Endometrial microvascular endothelial cells (primary cell): ENCODE results near the gene BLM. TPM values are rescaled to one million over a fixed set of nuclear protein-coding genes. Genes with fewer than 3 reads are reported as not detected.

Experiments used
- in situ Hi-C: cut with HindIII; loops from 2 replicates; pipeline ENCODE4 v1.10.0; 2017; ENCODE audit warnings: low sequenced_read_pairs, low pct_unique_long_range_greater_than_20kb; ENCODE audit errors: inconsistent ontology term
- total RNA-seq: library from RNA; depleted of rRNA; stranded (reverse); fragments of >200 nt; gene quantifications from one replicate; pipeline ENCODE4 v1.2.3, GENCODE V29; 2015; ENCODE audit errors: inconsistent ontology term

The BLM gene
- total RNA-seq, 1 donor from 2014 or later, result 11.8 TPM

DNA sequence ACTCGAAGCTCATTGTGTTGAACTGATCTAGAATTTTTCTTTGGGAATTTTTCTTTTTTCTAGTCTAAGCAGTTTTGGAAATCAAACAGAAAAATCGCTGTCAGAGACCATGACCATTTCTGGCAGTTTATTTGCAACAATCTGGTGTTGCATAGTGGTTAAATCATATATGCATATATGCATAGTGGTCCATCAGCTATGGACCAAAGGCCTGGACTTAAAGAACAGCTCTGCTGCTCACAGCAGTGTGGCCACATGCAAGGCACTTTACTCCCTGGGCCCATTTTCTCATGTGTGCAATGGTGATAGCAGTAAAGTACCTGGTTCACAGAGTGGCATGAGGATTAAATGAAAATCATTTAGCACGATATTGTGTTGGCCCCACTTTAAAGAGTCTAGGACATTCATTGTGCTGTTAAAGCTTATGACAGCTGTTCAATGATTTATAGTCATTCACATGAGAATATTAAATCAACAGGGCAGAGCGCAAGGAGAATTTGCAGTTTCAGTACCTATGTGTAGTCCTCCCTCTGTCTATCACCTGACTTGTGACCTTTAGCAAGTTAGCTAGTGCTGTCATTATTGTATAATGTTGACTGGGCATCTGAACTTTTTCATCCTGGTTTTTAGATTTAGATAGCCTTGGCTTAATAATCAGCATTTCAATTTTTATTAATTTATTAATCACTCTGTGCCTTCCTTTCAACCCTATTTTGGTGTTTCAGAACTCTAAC lies 46.4 kb downstream of the BLM start:
- in situ Hi-C loops, result no loop called here

DNA sequence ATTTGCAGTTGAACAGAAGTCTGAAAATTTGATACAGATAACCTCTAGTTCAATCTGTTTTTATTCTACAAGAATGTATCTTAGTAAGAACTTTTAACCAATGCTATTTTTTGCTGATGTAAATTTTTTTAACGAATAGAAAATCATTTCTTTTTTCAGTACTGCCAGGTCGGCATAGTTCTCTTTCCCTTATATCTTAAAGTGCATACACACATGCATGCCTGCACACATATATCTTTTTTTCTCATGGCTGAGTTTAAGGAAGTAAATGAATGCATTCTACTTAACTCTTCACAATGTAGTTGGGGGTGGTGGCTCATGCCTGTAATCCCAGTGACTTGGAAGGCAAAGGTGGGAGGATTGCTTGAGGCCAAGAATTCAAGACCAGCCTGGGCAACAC lies 48.4 kb downstream of the BLM start:
- in situ Hi-C loops, result no loop called here

DNA sequence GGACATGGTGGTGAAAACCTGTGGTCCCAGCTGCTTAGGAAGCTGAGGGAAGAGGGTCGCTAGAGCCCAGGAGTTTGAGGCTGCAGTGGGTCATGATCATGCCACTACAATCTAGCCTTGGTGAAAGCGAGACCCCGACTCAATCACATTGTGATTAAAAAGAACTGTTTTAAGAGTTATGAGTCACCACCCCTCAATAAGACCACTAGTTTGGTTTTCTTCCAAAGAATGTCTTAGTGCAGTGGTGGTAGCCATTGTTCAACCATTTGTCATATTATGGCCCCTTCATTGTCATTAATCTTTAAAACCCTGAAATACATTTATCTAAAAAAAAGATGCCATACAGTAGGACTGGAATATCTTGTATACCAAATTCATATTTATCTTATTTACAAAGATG lies 48.8 kb downstream of the BLM start:
- in situ Hi-C loops, result no loop called here

- in situ Hi-C loops, result no loop called here
Observed at GRCh38 chr15:90769375-90769774, 52.2 kb downstream of the BLM start.

DNA sequence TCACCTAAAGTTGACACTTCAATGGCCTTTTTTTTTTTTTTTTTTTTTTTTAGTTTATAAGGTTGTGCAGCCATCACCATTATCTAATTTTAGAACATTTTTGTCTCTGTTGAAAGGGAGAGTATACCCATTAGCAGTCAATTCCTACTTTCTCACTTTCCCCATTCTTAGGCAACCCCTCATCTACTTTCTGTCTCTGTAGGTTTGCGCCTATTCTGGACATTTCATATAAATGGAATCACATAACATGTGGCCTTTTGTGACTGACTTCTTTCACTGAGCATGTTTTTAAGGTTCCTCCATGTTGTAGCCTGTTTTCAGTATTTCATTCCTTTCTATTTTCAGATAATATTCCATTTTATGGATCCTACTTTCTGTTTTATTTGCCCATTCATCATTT lies 56.3 kb downstream of the BLM start:
- in situ Hi-C loops, result no loop called here

DNA sequence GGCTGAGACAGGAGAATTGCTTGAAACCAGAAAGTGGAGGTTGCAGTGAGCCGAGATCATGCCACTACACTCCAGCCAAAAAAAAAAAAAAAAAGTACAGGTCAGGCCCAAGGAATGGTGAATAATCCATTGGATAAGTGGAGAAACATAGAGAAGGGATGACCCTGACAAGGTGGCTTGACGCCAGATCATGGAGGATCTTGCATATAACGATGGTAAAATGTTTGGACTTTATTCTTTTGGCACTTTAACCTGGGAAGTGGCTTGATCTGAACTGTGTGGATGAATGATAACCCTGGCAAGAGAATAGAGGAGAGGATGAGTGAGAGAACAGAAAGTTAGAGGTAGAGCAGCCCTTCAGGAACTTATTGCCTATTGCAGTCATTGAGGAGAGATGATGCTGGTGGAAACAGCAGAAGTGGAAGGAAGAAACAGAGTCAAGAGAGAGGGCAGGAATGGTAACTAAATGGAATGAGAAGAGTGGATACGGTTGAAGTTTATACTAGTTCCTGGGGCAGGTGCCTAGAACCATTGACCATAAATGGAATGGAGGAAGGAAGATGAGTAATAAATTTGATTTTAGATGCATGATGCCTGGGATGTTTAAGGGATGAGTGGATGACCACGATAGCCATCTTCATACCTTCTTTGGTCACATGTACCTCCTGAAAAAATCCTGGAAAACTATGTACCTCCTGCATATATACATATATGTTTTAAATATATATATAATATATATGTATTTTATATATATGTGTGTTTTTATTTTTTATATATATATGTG lies 57.8 kb downstream of the BLM start:
- in situ Hi-C loops, result no loop called here

- in situ Hi-C loops, result no loop called here
Observed at GRCh38 chr15:90780916-90781315, 63.8 kb downstream of the BLM start.

GRCh38 chr15:90782442-90782841 lies 65.3 kb downstream of the BLM start:
- in situ Hi-C loops, result no loop called here

GRCh38 chr15:90787881-90788280 lies 70.7 kb downstream of the BLM start:
- in situ Hi-C loops, result no loop called here

DNA sequence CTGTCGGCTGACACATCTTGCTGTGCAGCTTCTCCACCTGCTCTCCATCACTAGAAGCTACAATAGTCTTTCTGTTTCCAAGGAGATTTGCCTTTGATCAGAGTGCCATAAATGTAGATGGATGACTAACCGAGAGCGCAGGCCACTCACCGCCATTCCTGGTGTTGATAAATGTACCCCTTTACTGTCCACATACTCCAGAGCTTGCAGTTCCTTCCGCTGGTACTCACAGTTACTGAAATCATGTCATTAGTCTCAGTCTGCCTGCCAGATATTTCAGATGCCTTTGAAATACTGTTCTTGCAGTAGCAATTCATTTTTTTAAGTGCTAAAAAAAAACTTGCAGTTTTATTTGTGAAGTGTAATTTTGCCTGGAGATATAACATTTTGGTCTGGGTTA lies 72.3 kb downstream of the BLM start:
- in situ Hi-C loops, result no loop called here

GRCh38 chr15:90790057-90790456 lies 72.9 kb downstream of the BLM start:
- in situ Hi-C loops, result no loop called here

DNA sequence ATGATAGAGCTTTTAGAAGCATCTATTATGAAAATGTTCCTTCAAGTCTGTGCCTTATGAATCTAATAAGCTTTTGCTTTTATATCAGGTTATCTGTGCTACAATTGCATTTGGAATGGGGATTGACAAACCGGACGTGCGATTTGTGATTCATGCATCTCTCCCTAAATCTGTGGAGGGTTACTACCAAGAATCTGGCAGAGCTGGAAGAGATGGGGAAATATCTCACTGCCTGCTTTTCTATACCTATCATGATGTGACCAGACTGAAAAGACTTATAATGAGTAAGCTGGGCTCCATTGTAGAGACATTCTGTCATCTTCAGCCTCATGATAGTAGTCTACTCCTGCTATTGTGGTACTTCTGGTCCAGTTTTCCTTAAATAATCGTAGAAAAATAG lies 73.4 kb downstream of the BLM start:
- in situ Hi-C loops, result no loop called here

DNA sequence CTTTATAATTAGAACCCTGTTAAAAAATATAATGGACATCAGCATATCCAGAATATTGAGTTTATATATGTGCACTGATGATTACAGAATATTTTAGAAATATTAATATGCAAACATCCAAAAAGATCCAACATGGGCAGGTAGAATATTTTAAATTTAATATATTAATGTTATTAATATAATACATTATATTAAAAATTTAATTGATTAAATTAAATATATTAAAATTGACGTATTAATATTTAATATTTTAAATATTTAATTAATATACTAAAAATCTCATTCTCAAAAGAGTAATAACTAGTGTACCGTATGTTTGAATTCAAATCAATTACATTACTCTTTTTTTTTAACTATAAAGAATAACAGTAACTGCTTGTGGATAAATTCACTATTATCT lies 77.4 kb downstream of the BLM start:
- in situ Hi-C loops, result no loop called here

DNA sequence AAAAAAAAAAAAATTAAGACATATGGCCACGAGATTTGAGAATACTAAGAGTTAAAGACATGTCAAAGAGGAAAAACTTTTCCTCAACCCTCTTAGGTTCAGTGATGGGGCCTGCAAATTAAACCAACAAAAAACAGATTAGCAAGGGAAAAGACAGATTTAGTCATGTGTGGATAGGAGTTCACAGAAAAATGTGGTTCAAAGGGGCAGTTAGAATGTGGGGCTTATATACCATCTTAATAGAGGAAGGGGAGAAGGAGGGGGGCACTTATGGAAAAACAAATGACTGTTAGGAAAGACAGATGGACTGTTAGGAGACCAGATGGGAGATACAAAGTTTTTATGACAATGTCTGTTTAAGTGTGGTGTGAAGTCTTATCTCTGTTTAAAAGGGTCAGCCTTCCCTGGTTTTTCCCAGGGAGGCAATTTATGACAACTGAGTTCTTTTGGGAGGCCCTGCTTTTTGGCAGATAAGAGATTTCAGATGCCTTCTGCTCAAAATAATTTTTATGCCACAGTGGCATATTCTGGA lies 82.6 kb downstream of the BLM start:
- in situ Hi-C loops, result no loop called here

DNA sequence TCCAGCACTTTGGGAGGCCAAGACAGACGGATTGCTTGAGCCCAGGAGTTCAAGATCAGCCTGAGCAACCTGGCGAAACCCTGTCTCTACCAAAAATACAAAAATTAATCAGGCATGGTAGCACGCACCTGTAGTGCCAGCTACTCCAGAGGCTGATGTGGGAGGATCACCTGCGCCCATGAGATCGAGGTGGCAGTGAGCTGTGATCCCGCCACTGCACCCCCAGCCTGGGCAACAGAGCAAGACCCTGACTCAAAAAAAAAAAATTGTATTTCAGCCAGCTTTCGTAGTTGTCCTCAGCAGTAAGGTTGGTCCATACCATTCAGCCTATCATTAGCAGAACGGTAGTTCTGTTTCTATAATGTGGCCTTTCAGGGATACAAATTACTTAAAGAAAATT lies 84.7 kb downstream of the BLM start:
- in situ Hi-C loops, result no loop called here

- in situ Hi-C loops, result no loop called here
Observed at GRCh38 chr15:90807074-90807785, 90.1 kb downstream of the BLM start.

GRCh38 chr15:90807786-90808086 lies 90.6 kb downstream of the BLM start:
- in situ Hi-C loops, result no loop called here

DNA sequence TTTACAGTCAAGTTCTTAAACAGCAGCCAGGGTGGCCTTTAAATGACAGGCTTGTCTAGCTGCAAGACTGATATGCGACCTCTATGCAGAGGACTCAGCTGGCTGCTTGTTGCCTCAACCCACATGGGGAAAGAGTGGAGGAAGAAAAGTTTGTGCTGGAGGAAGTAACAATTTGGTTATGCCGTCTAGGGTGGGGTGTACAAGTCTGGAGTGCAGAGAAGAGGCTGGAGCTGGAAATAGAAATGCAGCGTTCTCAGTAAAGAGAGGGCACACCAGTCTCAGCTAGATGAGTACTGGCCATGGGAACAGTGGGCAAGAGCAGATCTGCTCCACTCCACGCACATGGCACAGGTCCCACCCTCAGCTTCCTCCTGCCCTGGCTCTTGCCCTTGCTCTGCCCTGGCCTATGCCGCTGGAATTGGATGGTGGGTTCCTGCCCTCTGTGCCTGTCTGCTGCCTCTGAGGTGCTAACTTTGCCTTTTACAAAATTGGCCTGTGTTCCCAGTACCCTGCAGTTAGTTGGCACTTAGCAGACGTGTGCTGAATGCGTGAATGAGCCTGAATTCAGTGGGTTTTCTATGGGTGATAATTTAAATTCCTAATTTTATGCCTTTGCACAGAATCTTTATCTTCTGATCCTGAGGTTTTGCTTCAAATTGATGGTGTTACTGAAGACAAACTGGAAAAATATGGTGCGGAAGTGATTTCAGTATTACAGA lies 91.5 kb downstream of the BLM start:
- in situ Hi-C loops, result no loop called here

DNA sequence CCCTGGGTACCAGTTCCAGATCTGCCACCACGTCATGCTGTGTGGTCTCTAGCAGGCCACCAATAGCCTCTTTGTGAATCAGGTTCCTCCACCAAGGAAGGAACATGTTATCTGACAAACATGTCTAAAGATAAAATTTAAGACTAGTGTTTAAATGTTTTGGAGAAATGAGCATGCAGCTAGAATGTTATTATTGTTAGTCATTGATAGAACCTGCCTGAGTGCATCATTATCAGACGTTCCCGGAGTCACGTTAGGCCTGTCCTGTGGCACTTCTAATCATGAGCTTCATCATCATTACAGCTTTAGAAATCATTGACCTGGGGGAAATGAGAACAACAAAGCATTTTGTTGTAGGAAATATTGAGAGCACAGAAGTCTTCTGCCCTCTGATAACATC lies 92.4 kb downstream of the BLM start:
- in situ Hi-C loops, result no loop called here
